Mucosa of gallbladder (tissue), 1 donor: Measurements from ENCODE around the gene ECSCR. TPM values are rescaled to one million over a fixed set of nuclear protein-coding genes. Genes with fewer than 3 reads are reported as not detected.
"Not testable (repeated sequence)": the region's sequence is repeated elsewhere in the genome, so short reads cannot be mapped to it uniquely, and the experiment has no call there.

ENCODE experiments used
- DNase-seq: peaks from one replicate; pipeline ENCODE4 v3.0.0-alpha.2; 2020; ENCODE audit warnings: low spot score
- total RNA-seq: library from RNA; stranded (reverse); gene quantifications from one replicate; pipeline ENCODE4 v1.2.1, GENCODE V29; 2021
- donor health status: DM: no; HTN: no; CAD: no.

Gene ECSCR
- total RNA-seq: 9.4 TPM

DNA sequence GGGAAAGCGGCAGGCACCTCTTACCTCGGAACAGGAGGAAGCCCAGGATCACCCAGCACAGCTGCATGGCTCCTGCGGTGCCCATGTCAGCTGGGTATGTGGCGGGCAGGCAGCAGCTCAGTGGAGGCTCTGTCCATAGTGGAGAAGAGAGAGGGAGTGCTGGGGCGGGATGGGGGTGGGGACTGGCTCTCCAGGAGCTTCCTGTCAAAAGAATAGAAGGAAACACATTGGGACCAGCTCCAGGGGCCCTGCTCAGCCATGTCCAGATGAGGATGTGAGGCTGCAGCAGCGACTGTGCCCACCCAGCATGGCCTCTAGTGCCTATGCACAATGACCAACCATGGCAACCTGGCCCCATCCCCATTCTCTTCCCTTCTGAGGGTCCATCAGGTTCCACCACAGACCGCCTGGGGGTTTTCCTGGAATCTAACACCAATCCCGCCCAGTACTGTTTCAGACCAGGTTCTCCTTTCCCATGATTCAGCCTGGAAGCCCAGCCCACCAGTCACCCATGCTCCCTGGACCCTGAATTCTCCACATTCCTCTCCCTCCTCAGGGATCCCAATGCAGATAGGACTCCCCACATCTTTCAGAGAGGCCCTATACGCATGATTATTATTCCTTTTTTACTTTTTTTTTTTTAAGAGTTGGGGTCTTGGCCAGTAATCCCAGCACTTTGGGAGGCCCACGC is at the start of gene ECSCR:
Gene ECSCR, minus strand, starts transcription at position 158 of the 691 bp plus-strand sequence. Its CDS starts 73 bp downstream, at position 85.
- no peak for DNase-seq

GRCh38 chr5:139504722-139505121 is 42.2 kb upstream of the ECSCR start:
- DNase-seq: not testable (repeated sequence)

GRCh38 chr5:139503879-139504278 is 41.3 kb upstream of the ECSCR start:
- not testable (repeated sequence) for DNase-seq

DNA sequence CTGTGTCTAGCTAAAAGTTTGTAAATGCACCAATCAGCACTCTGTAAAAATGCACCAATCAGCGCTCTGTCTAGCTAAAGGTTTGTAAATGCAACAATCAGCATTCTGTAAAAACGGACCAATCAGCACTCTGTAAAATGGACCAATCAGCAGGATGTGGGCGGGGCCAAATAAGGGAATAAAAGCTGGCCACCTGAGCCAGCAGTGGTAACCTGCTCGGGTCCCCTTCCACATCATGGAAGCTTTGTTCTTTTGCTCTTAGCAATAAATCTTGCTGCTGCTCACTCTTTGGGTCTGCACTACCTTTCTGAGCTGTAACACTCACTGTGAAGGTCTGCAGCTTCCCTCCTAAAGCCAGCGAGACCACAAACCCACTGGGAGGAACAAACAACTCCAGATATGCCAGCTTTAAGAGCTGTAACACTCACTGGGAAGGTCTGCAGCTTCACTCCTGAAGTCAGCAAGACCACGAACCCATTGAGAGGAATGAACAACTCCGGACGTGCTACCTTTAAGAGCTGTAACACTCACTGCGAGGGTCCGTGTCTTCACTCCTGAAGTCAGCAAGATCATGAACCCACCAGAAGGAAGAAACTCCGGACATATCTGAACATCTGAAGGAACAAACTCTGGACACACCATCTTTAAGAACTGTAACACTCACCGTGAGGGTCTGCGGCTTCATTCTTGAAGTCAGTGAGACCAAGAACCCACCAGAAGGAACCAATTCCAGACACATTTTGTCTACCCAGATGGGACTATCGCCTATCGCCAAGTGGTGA is 40.7 kb upstream of the ECSCR start:
- not testable (repeated sequence) for DNase-seq

GRCh38 chr5:139501381-139501780 is 38.8 kb upstream of the ECSCR start:
- no peak for DNase-seq

- DNase-seq: no peak
These were observed 33.3 kb upstream of the ECSCR start for GRCh38 chr5:139495638-139496435.

GRCh38 chr5:139494832-139495231 is 32.3 kb upstream of the ECSCR start:
- DNase-seq: no peak

- DNase-seq: no peak
These were observed 31.7 kb upstream of the ECSCR start for GRCh38 chr5:139494256-139494655.

DNA sequence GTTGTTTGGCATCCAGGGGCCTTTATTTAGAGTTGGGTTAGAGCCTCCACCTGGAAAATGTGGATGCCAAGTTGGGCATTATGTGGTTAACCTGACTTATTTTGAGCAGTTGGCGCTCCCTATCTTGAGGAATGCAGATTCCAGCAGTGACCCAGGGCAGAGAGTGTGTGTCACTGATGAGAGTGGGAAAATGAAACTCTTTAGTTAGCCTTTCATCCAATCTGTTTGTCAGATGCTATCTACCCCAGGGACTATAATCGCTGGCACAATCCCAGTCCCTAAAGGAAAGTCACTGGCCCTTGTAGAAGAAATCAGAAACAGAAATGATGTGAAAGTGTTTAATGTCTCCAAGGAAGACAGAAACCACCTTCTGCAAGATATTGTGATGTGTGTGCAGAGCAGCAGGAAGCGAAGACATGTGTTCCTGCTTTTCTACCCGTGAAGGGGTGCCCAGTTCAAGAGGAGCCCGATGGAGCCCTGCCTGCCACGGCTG is 30.2 kb upstream of the ECSCR start:
- no peak for DNase-seq

DNA sequence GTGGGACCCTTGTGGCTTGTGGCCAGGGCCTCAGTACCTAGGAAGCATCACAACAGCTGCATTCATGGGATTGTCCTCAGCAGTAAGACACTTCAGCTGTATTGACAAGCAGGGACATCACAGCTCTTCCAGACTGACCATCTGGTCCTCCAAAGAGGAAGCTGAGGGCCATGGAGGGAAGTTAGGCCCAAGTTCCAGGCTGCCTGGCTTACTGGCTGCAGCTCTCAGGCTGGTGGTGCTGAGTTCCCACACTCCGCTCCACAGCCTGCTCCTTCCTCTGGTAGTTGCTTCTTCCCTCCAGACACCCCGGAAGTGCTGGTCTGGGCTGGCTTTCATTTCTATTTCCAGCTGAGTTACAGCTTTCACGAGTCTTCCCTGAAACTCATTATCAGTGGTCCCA is 25.7 kb upstream of the ECSCR start:
- peak; percentile 46 for DNase-seq

- no peak for DNase-seq
These were observed 23.7 kb upstream of the ECSCR start for GRCh38 chr5:139486201-139486600.

GRCh38 chr5:139482890-139483208 is 20.3 kb upstream of the ECSCR start:
- DNase-seq: not testable (repeated sequence)

DNA sequence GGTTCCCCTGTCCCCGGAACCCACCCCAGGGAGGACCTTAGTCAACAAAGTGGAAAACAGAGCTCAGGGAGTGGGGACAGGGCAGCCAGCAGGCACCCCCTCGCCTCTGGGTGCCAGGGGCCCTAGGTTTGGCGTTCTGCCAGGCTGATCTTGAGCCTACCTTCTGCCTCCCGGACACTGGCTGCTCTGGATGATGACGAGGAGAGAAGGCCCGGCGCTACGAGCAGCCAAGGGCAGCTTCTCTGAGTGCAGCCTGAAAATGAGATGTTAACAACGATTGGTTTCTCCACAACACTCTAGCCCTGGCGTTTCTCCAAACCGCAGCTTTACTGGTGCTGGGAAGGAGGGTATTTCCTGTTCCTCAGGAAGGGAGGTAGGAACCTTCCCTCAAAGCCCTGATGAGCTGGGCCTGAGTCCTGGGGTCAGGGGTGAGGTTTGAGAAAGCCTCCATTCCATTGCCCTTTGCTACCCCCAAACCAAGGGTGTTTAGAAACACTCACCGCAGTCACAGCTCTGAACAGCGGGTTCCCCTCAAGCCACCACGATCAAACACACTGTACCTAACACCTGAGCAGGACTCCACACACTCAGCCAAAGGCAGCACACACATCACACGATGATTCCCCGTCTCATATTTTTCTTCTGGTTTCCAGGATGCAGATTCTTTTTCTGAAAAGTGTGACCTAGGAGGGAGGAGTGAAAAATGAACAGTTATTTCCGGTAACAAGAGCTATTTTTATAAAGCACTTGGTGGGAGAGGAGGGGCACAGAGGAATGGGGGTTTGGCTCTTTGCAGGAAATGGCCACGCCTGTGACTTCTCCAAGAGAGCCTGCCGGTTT is 19.7 kb upstream of the ECSCR start, which contains the start of gene STING1:
Gene STING1, minus strand, starts transcription at position 709 of the 840 bp plus-strand sequence. CDS start 1,054 bp downstream, outside the sequence.
- DNase-seq: peak; percentile 76

- no peak for DNase-seq
These were observed 19.1 kb upstream of the ECSCR start for GRCh38 chr5:139481580-139482049.

DNA sequence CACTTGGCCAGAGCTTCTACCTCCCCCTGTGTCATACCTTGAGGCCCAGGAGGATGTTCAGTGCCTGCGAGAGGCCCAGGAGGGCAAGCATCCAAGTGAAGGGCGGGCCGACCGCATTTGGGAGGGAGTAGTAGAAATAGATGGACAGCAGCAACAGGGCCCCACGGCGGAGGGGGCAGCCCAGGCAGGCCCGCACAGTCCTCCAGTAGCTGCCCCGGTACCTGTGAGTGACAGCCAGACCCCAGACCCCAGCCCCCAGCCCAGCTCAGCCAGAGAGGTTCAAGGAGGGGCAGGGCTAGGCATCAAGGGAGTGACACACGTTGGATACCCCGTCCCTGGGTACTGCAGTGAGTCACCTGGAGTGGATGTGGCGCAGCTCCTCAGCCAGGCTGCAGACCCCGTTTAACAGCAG is 18.6 kb upstream of the ECSCR start:
- no peak for DNase-seq

- DNase-seq: not testable (repeated sequence)
These were observed 17.2 kb upstream of the ECSCR start for GRCh38 chr5:139479729-139480128.

GRCh38 chr5:139478657-139479423 is 16.3 kb upstream of the ECSCR start:
- not testable (repeated sequence) for DNase-seq

DNA sequence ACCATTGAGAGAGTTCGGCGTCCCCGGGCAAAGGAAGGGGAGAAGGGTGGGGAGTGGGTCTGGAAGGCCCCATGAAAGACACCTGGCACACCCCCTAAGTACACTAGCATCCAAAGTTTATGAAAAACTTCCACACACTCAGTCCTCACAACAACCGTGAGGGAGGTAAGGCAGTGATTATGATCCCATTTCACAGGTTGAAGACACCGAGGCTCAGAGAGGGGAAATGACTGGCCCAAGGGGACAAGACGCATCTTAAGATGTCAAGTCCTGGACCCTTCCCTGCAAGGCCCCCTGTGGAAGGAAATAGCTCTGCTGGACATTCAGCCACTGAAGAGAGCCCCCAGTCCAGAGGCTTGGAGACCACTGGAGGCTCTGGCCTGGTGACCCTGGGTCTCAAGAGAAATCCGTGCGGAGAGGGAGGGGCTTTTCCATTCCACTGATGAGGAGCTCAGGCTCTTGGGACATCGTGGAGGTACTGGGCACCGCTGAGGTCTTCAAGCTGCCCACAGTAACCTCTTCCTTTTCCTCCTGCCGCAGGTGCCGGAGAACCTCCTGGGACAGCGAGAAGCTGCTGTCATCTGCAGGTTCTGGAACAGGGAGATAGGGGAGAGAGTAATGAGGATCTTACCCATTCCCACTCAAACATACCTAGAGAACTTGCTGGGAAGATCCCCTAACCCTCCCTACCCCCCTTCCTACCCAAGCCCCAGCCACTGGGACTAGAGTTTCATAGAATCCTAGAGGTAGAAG is 13.5 kb upstream of the ECSCR start:
- DNase-seq: no peak
